GM19452 (cell line): ENCODE measurements around the gene NTM.
"Not testable (repeated sequence)": the region's sequence is repeated elsewhere in the genome, so short reads cannot be mapped to it uniquely, and the experiment has no call there.

ENCODE experiments used
- ATAC-seq: cut with Tn5 transposase; IDR thresholded peaks from one replicate; pipeline ENCODE4 v1.9.1; 2021; ENCODE audit not compliant: unreplicated experiment

Gene NTM

DNA sequence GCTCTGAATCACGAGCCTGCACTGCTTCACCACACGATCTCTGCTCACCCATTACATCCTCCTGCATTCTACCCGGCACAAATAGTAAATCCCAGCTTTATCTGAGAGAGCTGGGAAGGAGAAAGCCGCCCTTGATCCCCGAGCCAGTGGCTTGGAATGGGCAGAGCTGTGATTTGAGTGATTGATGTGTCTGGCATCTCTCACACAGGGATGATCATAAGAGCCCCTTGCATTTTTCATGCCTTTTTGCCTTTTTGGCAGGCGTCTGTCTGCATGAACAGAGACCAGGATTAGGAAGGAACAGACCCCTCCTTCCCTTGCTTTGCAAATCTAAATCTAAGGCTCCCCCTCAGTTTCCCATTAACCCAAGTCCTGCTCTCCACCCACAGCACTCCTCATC, 945.3 kb downstream of the NTM start:
- no peak for ATAC-seq

GRCh38 chr11:132318421-132319157, 948.2 kb downstream of the NTM start:
- no peak for ATAC-seq

- not testable (repeated sequence) for ATAC-seq
Observed at GRCh38 chr11:132319419-132319818, 949.0 kb downstream of the NTM start.

- no peak for ATAC-seq
Observed at GRCh38 chr11:132330515-132330914, 960.1 kb downstream of the NTM start.

DNA sequence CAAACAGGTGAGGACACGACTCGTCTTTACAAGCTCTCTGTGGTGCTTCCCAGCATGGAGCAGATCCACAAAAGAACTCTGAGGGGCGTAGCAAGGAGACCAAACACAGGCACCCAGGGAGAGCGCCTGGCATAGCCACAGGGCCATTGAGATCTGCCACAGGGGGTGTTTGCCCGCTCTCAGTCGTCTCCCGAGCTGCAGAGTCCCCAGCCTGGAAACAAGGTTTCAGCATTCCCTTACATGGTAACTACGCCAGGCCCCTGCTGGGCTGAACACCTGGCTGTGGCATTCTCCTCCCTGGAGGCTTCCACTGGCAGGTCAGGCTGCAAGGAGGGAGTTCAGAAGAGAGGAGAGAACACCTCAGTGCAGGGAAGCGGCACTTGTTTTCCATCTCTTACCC, 962.1 kb downstream of the NTM start:
- no peak for ATAC-seq

GRCh38 chr11:132334769-132335280, 964.4 kb downstream of the NTM start:
- no peak for ATAC-seq

GRCh38 chr11:132335311-132335710, 964.9 kb downstream of the NTM start:
- ATAC-seq: no peak

DNA sequence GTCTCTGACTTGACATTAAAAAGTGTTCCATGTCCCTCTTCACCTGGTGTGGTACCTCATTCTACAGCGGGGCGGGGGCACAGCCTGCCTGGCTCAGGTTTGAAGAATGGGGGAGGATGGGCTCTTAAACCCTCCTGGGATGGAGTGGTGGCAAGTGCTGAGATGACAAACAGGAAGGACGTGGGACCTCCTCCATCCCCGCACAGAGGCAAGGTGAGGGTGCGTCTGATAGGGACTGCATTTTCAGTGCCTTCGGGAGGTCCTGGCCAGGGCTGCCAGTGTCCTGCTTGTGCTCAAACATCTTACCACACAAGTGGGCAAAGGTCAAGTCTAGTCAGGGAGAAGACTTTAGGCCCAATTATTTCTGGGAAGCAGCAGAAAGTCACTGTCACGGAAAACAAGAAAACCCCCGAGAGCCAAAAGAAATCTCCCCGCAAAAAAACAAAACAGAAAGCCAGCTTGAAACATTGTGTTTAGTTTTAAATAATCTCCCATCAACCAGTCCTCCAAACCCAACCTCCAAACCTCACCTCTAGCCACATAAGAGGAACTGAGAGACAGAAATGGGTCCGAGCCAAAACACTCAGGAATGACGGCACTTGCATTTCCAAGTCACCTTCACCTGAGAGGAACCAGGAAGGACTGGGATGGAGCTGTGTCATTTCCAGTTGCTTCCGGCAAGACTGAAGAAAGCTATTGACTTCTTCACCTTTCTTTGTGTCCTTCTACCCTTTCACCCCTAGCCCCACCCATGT, 966.5 kb downstream of the NTM start:
- ATAC-seq: no peak

- no peak for ATAC-seq
Observed at GRCh38 chr11:132337819-132338416, 967.5 kb downstream of the NTM start.

- no peak for ATAC-seq
Observed at GRCh38 chr11:132342408-132342807, 972.0 kb downstream of the NTM start.

GRCh38 chr11:132343445-132344175, 973.2 kb downstream of the NTM start:
- no peak for ATAC-seq

DNA sequence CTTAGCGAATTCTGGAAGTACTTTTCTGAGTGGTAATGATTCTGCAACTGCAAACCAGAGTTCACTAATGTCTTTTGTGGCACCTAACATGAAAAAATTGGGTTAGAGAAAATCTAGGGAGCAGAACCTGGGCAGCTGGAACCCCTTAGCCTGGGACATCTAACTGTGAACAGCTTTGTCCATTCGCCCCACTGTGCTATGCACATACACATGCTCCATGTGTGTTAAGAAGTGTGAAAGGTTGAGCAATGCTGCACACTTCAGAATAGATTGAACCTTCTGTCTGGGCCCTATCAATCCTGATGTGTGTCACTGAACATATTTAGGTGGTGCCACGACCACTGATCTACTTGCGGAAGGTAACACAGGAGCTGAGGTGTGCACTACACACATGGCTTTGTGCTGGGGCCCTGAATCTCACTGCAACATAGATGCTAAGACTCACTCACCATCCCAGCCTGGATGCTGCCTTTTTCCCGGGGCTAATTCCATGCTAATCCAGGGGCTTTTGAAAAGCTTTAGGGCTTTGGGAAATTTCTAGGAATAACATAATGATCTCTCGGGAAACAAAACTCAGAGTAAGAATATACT, 976.2 kb downstream of the NTM start:
- ATAC-seq: no peak

DNA sequence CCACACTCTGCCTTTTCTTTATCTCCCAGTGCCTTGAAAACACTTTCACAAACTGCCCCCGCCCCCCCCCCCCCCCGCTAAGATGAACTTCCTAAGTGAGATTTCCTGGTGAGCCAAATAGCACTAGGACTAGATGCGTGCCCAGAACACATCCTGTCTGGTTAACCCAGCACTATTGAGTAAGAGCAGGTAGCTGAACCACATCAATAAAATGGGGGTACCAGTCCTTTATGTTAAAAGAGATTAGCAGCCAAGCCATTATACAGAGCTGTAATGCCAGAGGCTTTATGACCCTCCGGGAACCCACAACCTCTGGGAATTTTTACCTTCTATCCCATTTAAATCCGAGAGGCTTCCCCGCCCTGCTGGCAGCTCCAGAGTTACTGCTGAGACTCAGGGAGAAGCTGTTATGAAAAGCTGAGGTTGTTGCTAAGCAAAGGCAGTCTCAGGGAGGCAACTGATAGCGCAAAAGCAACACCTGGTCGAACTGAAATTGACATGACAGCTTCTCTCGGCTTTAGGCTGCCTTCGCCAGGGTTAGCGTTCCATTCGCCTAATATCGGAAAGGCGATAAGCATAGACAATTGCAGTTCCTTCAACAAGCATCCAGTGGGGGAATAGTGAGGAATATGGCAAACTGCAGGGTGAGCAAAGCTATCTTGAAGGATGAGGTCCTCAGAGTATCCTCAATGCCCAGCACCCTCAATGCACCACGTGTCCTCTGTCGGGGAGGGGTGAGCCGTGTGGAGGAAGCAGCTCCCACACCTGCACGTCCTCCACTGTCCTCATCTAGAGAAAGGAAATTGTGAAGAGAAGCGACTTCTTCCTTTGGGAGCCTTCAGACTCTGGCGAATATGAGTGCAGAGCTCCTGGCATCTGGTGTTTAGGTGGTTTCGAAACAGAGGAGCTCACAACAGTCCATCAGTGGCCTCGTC, 977.0 kb downstream of the NTM start:
- ATAC-seq: no peak

GRCh38 chr11:132349811-132350733, 979.7 kb downstream of the NTM start:
- no peak for ATAC-seq

DNA sequence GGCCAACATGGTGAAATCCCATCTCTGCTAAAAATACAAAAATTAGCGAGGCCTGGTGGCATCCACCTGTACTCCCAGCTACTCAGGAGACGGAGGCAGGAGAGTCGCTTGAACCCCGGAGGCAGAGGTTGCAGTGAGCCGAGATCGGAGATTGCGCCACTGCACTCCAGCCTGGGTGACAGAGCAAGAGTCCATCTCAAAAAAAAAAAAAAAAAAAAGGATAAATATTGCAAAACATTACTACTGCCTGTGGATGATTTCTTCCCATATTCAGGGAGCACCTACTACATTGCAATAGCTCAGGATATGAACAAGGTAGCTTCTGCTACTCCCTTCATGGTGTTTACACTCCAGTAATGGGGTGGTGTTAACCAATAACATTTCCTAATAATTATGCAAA, 980.6 kb downstream of the NTM start:
- no peak for ATAC-seq

DNA sequence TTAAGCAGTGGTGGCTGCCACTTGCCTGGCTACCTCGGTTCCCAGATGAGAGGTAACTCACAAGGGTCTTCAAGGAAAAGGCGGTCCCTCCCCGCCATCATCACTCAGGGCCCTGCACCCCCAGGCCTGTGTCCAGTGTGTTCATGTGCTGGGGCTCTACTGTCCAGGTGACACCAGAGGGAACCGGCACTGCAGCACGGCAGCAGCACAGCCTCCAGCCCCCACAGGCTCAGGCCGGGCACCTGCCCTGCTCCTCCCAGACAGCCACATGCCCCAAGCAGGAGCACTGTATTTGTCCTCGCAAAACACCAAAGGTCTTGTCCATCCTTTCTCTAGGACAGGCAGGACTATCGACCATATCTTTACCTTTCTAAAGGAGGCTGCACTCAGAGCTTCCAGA, 982.1 kb downstream of the NTM start:
- ATAC-seq: no peak

GRCh38 chr11:132353255-132353654, 982.8 kb downstream of the NTM start:
- ATAC-seq: no peak

DNA sequence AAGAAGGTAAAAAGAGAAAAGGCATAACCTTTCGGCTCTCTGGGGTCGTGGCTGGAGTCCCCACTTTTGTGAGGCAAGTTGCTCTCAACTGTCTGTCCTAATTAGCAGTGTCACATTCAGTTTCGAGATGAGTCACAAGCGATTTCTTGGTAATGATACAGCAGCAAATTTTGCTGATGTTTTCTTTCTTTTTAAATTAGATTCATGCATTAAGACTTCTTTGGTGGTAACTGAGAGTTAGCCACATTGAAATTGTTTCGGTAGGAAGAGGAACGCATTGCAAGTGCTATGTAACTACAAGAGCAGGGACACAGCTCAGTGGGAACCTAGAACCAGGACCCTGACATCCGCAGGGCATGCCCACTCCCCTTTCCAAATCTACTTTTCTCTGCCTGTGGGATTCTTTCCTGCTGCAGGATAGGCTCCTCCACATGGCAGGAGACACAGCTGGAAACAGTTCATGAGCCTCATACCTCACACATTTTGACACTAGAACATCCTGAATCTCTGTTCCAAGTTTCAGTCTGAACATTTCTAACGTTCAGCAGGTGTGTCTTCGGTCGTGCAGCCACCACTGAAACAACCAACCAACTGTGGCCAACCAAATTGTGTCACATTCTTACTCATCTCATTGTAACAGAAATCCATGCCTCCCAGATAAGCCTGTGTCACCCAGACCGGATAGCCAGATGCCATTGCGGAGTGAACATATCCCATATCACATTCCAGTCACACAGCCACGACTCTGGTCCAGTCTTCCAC, 987.6 kb downstream of the NTM start:
- ATAC-seq: peak; percentile 66
